ENCODE measurements around the gene FHIT. TPM values are rescaled to one million over a fixed set of nuclear protein-coding genes. Genes with fewer than 3 reads are reported as not detected.
"Not testable (repeated sequence)": the region's sequence is repeated elsewhere in the genome, so short reads cannot be mapped to it uniquely, and the experiment has no call there.

The FHIT gene
- total and polyA plus RNA-seq, 2 donors from 2014 or later = 20.2 to 61.2 TPM

DNA sequence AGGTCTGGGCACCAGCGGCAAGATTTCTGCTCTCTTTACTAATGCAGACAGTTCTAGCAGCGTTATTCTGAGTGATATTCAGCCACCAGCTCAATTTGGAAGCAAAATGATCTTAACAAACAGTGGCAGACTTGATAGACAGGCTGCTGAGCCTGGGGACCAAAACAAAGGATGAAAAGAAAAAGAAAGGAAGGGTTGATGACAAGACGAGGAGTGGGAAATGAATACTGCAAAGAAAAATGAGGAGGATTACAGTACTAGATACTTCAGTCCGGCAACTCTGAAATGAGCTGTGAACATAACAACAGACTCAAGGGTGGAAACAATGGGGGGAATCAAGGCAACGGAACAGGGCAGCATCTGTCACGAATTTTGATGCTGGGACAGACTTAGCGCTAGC, 28.8 kb downstream of the FHIT start:
- TF ChIP-seq, protein P1, sequence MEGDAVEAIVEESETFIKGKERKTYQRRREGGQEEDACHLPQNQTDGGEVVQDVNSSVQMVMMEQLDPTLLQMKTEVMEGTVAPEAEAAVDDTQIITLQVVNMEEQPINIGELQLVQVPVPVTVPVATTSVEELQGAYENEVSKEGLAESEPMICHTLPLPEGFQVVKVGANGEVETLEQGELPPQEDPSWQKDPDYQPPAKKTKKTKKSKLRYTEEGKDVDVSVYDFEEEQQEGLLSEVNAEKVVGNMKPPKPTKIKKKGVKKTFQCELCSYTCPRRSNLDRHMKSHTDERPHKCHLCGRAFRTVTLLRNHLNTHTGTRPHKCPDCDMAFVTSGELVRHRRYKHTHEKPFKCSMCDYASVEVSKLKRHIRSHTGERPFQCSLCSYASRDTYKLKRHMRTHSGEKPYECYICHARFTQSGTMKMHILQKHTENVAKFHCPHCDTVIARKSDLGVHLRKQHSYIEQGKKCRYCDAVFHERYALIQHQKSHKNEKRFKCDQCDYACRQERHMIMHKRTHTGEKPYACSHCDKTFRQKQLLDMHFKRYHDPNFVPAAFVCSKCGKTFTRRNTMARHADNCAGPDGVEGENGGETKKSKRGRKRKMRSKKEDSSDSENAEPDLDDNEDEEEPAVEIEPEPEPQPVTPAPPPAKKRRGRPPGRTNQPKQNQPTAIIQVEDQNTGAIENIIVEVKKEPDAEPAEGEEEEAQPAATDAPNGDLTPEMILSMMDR (IDR thresholded peaks at IDR 0.05; ENCODE audit: borderline replicate concordance, extremely low read depth, insufficient read depth) = no peak
- Histone ChIP-seq H3K36me3 (ENCODE audit: control insufficient read depth in 2 of 3, insufficient read depth in 3 of 3, low read length in 3 of 3) (no peaks in the 10 kb centered on the region), H3K27me3 (ENCODE audit: control insufficient read depth, insufficient read depth, low read length) (no peaks in the 10 kb centered on the region), H3K9ac (ENCODE audit: low read length in 3 of 3) (no peak overlapping the region), H3K9me3 (ENCODE audit: control insufficient read depth in 2 of 3, insufficient read depth in 1 of 3, low read length in 3 of 3) (peaks cover 0 to under 1% (median 0%) of the 10 kb centered on the region in 3 donors), H3K4me1 (ENCODE audit: control insufficient read depth in 2 of 3, insufficient read depth in 2 of 3, low read depth in 1 of 3, low read length in 3 of 3) (peaks cover 0 to 17% (median 3%) of the 10 kb centered on the region in 3 donors), H3K27ac (ENCODE audit: low read depth in 2 of 2, low read length in 2 of 2) (peak overlapping the region in 1 of 2 donors; percentile 19), H3K4me3 (ENCODE audit: low read length in 3 of 3) (no peak overlapping the region)
- DNase-seq = no peak
- no peak for FAIRE-seq
- intact Hi-C loops (cut with DNase I) = no loop called here

DNA sequence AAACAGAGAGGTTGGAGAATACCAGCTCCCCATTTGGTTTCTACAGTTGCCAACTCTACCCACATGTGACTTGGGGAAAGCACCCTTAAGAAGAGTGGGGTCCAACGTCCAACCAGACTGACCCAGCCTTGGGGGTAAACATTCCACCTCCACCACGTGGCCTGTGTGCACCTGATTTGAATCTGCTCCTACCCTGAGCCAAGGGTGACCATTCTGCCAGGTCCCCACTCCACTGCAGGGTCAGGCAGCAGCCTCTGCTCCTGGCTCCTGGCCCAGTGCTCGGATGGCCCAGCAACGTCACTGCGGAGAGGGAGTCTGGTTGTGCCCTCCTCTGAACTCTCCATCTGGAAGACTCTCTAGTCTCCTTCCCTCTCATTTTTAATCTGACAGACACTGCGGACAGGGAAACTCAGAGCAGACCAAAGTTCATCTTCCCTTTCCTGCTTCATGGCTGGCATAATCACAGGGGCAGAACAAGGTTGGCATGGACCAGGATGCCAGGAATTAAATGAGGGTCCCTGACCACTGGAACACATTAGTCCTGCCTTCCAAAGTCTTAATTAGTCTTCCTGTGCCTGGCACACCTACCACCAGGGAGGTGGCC, 29.4 kb downstream of the FHIT start:
- TF ChIP-seq, protein P1 (IDR thresholded peaks at IDR 0.05; ENCODE audit: borderline replicate concordance, extremely low read depth, insufficient read depth) = no peak
- intact Hi-C loops (cut with DNase I) = no loop called here
- no peaks in the 10 kb centered on the region for H3K36me3 ChIP-seq (ENCODE audit: control insufficient read depth in 2 of 3, insufficient read depth in 3 of 3, low read length in 3 of 3)
- DNase-seq = no peak
- peak overlapping the region in 1 of 2 donors; percentile 19 for H3K27ac ChIP-seq (ENCODE audit: low read depth in 2 of 2, low read length in 2 of 2)
- no peak for FAIRE-seq
- H3K27me3 ChIP-seq (ENCODE audit: control insufficient read depth, insufficient read depth, low read length) = no peaks in the 10 kb centered on the region
- peaks cover 0 to 4% (median 0%) of the 10 kb centered on the region in 3 donors for H3K9me3 ChIP-seq (ENCODE audit: control insufficient read depth in 2 of 3, insufficient read depth in 1 of 3, low read length in 3 of 3)
- peaks cover 0 to 17% (median 3%) of the 10 kb centered on the region in 3 donors for H3K4me1 ChIP-seq (ENCODE audit: control insufficient read depth in 2 of 3, insufficient read depth in 2 of 3, low read depth in 1 of 3, low read length in 3 of 3)
- no peak overlapping the region for H3K9ac ChIP-seq (ENCODE audit: low read length in 3 of 3)
- H3K4me3 ChIP-seq (ENCODE audit: low read length in 3 of 3) = no peak overlapping the region

DNA sequence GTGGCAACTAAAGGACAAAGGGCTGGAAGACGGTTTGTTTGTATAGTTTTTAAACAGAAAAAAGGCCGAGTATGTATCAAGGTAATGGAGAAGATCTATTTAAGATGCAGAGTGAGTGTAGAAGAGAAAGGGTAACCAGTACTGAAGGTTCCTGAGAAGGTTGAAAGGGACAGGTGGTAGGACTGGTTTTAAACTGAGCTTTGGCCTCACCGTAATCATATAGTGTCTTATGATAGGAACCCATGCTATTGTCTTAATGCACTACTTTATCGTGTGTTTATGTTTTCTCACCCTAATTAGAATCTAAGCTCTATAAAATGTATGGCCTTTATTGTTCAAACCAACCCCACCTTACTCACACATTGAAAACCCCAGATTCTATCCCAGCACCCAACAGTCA, 32.7 kb downstream of the FHIT start:
- Histone ChIP-seq H3K4me1 (ENCODE audit: control insufficient read depth in 2 of 3, insufficient read depth in 2 of 3, low read depth in 1 of 3, low read length in 3 of 3) (peaks cover 0 to 17% (median 3%) of the 10 kb centered on the region in 3 donors), H3K27me3 (ENCODE audit: control insufficient read depth, insufficient read depth, low read length) (no peaks in the 10 kb centered on the region), H3K27ac (ENCODE audit: low read depth in 2 of 2, low read length in 2 of 2) (no peak overlapping the region), H3K9ac (ENCODE audit: low read length in 3 of 3) (no peak overlapping the region), H3K4me3 (ENCODE audit: low read length in 3 of 3) (no peak overlapping the region), H3K9me3 (ENCODE audit: control insufficient read depth in 2 of 3, insufficient read depth in 1 of 3, low read length in 3 of 3) (peaks cover 0 to 4% (median 0%) of the 10 kb centered on the region in 3 donors), H3K36me3 (ENCODE audit: control insufficient read depth in 2 of 3, insufficient read depth in 3 of 3, low read length in 3 of 3) (no peaks in the 10 kb centered on the region)
- TF ChIP-seq, protein P1 (IDR thresholded peaks at IDR 0.05; ENCODE audit: borderline replicate concordance, extremely low read depth, insufficient read depth) = no peak
- FAIRE-seq (no peak), DNase-seq (no peak)
- intact Hi-C loops (cut with DNase I) = no loop called here

DNA sequence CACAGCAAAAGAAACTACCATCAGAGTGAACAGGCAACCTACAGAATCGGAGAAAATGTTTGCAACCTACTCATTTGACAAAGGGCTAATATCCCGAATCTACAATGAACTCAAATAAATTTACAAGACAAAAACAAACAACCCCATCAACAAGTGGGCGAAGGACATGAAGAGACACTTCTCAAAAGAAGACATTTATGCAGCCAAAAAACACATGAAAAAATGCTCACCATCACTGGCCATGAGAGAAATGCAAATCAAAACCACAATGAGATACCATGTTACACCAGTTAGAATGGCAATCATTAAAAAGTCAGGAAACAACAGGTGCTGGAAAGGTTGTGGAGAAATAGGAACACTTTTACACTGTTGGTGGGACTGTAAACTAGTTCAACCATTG, 35.1 kb downstream of the FHIT start:
- H3K9ac ChIP-seq (ENCODE audit: low read length in 3 of 3); H3K36me3 ChIP-seq (ENCODE audit: control insufficient read depth in 2 of 3, insufficient read depth in 3 of 3, low read length in 3 of 3); H3K27me3 ChIP-seq (ENCODE audit: control insufficient read depth, insufficient read depth, low read length); DNase-seq; H3K4me1 ChIP-seq (ENCODE audit: control insufficient read depth in 2 of 3, insufficient read depth in 2 of 3, low read depth in 1 of 3, low read length in 3 of 3); intact Hi-C loops (cut with DNase I); H3K9me3 ChIP-seq (ENCODE audit: control insufficient read depth in 2 of 3, insufficient read depth in 1 of 3, low read length in 3 of 3); H3K27ac ChIP-seq (ENCODE audit: low read depth in 2 of 2, low read length in 2 of 2); H3K4me3 ChIP-seq (ENCODE audit: low read length in 3 of 3); FAIRE-seq: not testable (repeated sequence)

Data from kidney (tissue), 14 donors.